Measurements from ENCODE around the gene CACNA1A.

Gene CACNA1A

DNA sequence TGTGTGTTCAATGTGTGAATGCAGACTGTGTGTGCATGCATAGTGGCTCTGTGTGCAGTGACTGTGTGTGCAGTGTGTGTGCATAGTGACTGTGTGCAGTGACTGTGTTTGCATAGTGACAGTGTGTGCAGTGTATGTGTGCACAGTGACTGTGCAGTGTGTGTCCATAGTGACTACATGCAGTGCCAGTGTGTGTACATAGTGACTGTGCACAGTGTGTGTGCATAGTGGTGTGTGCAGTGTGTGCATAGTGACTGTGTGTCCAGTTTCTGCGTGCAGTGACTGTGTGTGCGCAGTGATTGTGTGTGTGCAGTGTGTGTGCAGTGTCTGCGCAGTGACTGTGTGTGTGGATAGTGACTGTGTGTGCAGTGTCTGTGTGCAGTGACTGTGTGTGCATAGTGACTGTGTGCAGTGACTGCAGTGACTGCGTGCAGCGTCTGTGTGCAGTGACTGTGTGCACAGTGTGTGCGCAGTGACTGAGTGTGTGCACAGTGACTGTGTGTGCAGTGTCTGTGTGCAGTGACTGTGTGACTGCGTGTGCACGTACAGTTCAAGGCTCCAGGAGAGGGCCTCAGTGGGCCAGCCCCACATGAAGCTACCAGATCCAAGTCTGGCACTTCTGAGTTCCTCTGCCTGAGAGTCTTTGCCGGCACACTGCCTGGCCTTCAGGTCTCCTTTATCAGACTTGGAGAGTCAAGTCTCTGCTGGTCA lies 265.8 kb downstream of the CACNA1A start:
- no peak overlapping the region for H2BK12ac ChIP-seq (ENCODE audit: low read length in 2 of 2)
- no peak overlapping the region for H2AFZ ChIP-seq (ENCODE audit: low read depth, low read length)
- no peak overlapping the region for H3K23ac ChIP-seq (ENCODE audit: low read length in 2 of 2)
- H3K4me2 ChIP-seq (ENCODE audit: low read length, poor library complexity, severe bottlenecking), result no peak overlapping the region
- H3K14ac ChIP-seq (ENCODE audit: low read length in 2 of 2), result peak overlapping the region in 1 of 2 experiments; percentile 92
- H3K4ac ChIP-seq (ENCODE audit: low read depth in 1 of 2, low read length in 2 of 2), result no peak overlapping the region
- no peaks in the 10 kb centered on the region for H3K79me1 ChIP-seq (replicated peaks; ENCODE audit: low read length, poor library complexity, severe bottlenecking)
- peaks cover 0 to 10% of the 10 kb centered on the region in 2 experiments for H3K36me3 ChIP-seq (ENCODE audit: control insufficient read depth in 1 of 2, insufficient read depth in 2 of 2, low read depth in 1 of 2, low read length in 2 of 2)
- H2BK5ac ChIP-seq (ENCODE audit: low read depth, low read length, poor library complexity, severe bottlenecking), result no peak overlapping the region
- H2BK15ac ChIP-seq (ENCODE audit: low read depth, poor library complexity, severe bottlenecking), result no peak overlapping the region
- H3K9me3 ChIP-seq (ENCODE audit: control insufficient read depth, low read length), result peaks cover 9% of the 10 kb centered on the region
- no peak overlapping the region for H2BK120ac ChIP-seq (ENCODE audit: low read depth, low read length)
- H3K4me1 ChIP-seq (ENCODE audit: control insufficient read depth, insufficient read depth, low read depth, low read length), result peaks cover 3% of the 10 kb centered on the region
- no peak for DNase-seq
- no peak overlapping the region for H3K18ac ChIP-seq (ENCODE audit: low read depth in 1 of 2, low read length in 2 of 2)
- H3K9ac ChIP-seq (ENCODE audit: low read length), result no peak overlapping the region
- H4K91ac ChIP-seq (ENCODE audit: low read length), result peak overlapping the region; percentile 16
- peaks cover 0 to 8% of the 10 kb centered on the region in 2 experiments for H3K27me3 ChIP-seq (ENCODE audit: control insufficient read depth in 1 of 2, insufficient read depth in 1 of 2, low read length in 2 of 2)
- H3K27ac ChIP-seq (ENCODE audit: low read length, poor library complexity, severe bottlenecking), result no peak overlapping the region
- H4K8ac ChIP-seq (ENCODE audit: low read length), result no peak overlapping the region
- 86% methylated on average over 9 of the region's 9 CpGs for WGBS
- H3K4me3 ChIP-seq (ENCODE audit: insufficient read depth in 1 of 2, low read depth in 1 of 2, low read length in 2 of 2), result no peak overlapping the region
- H2AK5ac ChIP-seq (ENCODE audit: low read length, severe bottlenecking), result no peak overlapping the region

DNA sequence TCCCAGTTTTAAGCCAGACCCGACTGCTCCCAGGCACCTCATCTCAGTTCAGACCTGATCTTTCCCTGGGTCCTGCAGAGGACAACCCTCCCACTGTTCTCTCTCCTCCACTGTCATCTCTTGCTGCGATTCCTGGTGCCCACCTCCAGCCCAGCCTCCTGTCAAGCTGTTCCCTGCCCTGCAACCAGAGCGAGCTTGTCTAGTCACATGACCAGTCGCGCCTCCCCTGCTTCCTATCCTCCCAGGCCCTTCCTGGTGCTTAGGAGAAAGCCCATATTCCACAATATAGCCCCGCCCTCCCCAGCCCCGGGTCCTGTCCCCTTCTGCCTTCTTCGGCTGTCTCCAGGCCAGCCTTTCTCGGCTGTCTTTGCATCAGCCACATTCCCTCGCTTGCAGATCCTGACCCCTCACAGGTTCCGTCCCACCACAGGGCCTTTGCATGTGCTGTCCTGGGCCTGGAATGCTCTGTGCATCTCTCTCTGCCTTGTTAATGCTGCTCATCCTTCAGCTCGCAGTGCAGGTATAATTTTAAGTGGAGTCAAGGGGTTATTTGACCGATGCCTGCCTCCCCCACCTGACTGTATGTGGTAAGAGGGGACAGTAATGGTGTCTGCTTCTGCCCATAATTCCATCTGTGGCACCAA lies 267.3 kb downstream of the CACNA1A start:
- no peak overlapping the region for H4K91ac ChIP-seq (ENCODE audit: low read length)
- no peak overlapping the region for H3K4ac ChIP-seq (ENCODE audit: low read depth in 1 of 2, low read length in 2 of 2)
- no peak overlapping the region for H3K23ac ChIP-seq (ENCODE audit: low read length in 2 of 2)
- no peak for DNase-seq
- H3K9me3 ChIP-seq (ENCODE audit: control insufficient read depth, low read length), result peaks cover 10% of the 10 kb centered on the region
- no peak overlapping the region for H3K14ac ChIP-seq (ENCODE audit: low read length in 2 of 2)
- H2BK5ac ChIP-seq (ENCODE audit: low read depth, low read length, poor library complexity, severe bottlenecking), result no peak overlapping the region
- H3K4me3 ChIP-seq (ENCODE audit: insufficient read depth in 1 of 2, low read depth in 1 of 2, low read length in 2 of 2), result no peak overlapping the region
- no peak overlapping the region for H2BK120ac ChIP-seq (ENCODE audit: low read depth, low read length)
- no peak overlapping the region for H3K18ac ChIP-seq (ENCODE audit: low read depth in 1 of 2, low read length in 2 of 2)
- no peak overlapping the region for H3K27ac ChIP-seq (ENCODE audit: low read length, poor library complexity, severe bottlenecking)
- H2BK15ac ChIP-seq (ENCODE audit: low read depth, poor library complexity, severe bottlenecking), result no peak overlapping the region
- peaks cover 3% of the 10 kb centered on the region for H3K4me1 ChIP-seq (ENCODE audit: control insufficient read depth, insufficient read depth, low read depth, low read length)
- no peaks in the 10 kb centered on the region for H3K79me1 ChIP-seq (replicated peaks; ENCODE audit: low read length, poor library complexity, severe bottlenecking)
- no peak overlapping the region for H2AK5ac ChIP-seq (ENCODE audit: low read length, severe bottlenecking)
- H2BK12ac ChIP-seq (ENCODE audit: low read length in 2 of 2), result no peak overlapping the region
- H3K27me3 ChIP-seq (ENCODE audit: control insufficient read depth in 1 of 2, insufficient read depth in 1 of 2, low read length in 2 of 2), result peaks cover 0 to 8% of the 10 kb centered on the region in 2 experiments
- no peak overlapping the region for H4K8ac ChIP-seq (ENCODE audit: low read length)
- H2AFZ ChIP-seq (ENCODE audit: low read depth, low read length), result no peak overlapping the region
- H3K9ac ChIP-seq (ENCODE audit: low read length), result no peak overlapping the region
- WGBS, result 87% methylated on average over 13 of the region's 13 CpGs
- H3K36me3 ChIP-seq (ENCODE audit: control insufficient read depth in 1 of 2, insufficient read depth in 2 of 2, low read depth in 1 of 2, low read length in 2 of 2), result peaks cover 0 to 19% of the 10 kb centered on the region in 2 experiments
- H3K4me2 ChIP-seq (ENCODE audit: low read length, poor library complexity, severe bottlenecking), result no peak overlapping the region

DNA sequence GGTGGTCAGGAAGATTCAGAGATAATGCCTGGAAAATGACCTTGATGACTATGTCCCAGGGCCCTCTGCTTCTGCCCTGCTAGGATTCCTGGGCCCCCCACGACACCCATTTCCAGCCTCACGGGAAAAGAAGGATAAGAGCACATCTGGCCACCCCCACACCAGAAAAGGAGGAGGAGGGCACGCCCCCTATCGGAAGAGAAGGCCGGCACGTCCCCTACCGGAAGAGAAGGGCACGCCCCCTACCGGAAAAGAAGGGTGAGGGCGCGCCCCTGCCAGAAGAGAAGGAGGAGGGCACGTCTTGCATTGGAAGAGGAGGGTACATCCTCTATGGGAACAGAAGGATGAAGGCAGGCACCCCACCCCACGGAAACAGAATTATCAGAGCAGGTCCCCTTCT lies 271.8 kb downstream of the CACNA1A start:
- WGBS, result 13% methylated on average over 11 of the region's 13 CpGs

DNA sequence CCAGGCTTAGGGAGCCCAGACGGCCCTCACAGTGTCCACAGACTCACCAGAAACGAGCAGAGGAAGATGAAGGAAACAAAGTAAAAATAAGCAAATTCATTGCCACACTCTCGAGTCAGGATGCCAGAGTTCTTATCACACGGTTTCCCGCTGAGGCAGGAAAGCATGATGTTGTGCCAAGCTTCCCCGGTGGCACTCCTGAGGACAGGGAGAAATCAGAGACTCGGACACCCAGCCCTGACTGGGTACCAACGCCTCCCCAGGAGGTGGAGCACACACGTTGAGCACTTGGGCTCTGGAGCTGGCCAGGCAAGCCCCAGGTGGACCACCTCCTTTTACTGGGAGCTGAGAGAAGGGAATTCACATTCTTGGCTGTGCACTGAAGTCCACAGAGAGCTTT lies 274.6 kb downstream of the CACNA1A start:
- WGBS, result 65% methylated on average over 9 of the region's 9 CpGs
- Histone ChIP-seq H2BK120ac (ENCODE audit: low read depth, low read length) (no peak overlapping the region), H3K9me3 (ENCODE audit: control insufficient read depth, low read length) (peaks cover 10% of the 10 kb centered on the region), H2AK5ac (ENCODE audit: low read length, severe bottlenecking) (no peak overlapping the region), H3K27ac (ENCODE audit: low read length, poor library complexity, severe bottlenecking) (no peak overlapping the region), H2BK5ac (ENCODE audit: low read depth, low read length, poor library complexity, severe bottlenecking) (no peak overlapping the region), H3K79me1 (replicated peaks; ENCODE audit: low read length, poor library complexity, severe bottlenecking) (no peaks in the 10 kb centered on the region), H4K91ac (ENCODE audit: low read length) (no peak overlapping the region), H3K9ac (ENCODE audit: low read length) (no peak overlapping the region), H2AFZ (ENCODE audit: low read depth, low read length) (no peak overlapping the region), H3K4me2 (ENCODE audit: low read length, poor library complexity, severe bottlenecking) (no peak overlapping the region), H3K4me3 (ENCODE audit: insufficient read depth in 1 of 2, low read depth in 1 of 2, low read length in 2 of 2) (no peak overlapping the region), H3K27me3 (ENCODE audit: control insufficient read depth in 1 of 2, insufficient read depth in 1 of 2, low read length in 2 of 2) (peaks cover 0 to 15% of the 10 kb centered on the region in 2 experiments), H2BK12ac (ENCODE audit: low read length in 2 of 2) (no peak overlapping the region), H2BK15ac (ENCODE audit: low read depth, poor library complexity, severe bottlenecking) (no peak overlapping the region), H3K4ac (ENCODE audit: low read depth in 1 of 2, low read length in 2 of 2) (no peak overlapping the region), H3K4me1 (ENCODE audit: control insufficient read depth, insufficient read depth, low read depth, low read length) (no peaks in the 10 kb centered on the region), H3K14ac (ENCODE audit: low read length in 2 of 2) (no peak overlapping the region), H4K8ac (ENCODE audit: low read length) (no peak overlapping the region), H3K23ac (ENCODE audit: low read length in 2 of 2) (no peak overlapping the region), H3K18ac (ENCODE audit: low read depth in 1 of 2, low read length in 2 of 2) (no peak overlapping the region), H3K36me3 (ENCODE audit: control insufficient read depth in 1 of 2, insufficient read depth in 2 of 2, low read depth in 1 of 2, low read length in 2 of 2) (peaks cover 0 to 29% of the 10 kb centered on the region in 2 experiments)
- no peak for DNase-seq

More for the DNA sequence above, 271.8 kb downstream of the CACNA1A start:
- H3K36me3 ChIP-seq (ENCODE audit: control insufficient read depth in 1 of 2, insufficient read depth in 2 of 2, low read depth in 1 of 2, low read length in 2 of 2), result peaks cover 0 to 26% of the 10 kb centered on the region in 2 experiments
- no peaks in the 10 kb centered on the region for H3K79me1 ChIP-seq (replicated peaks; ENCODE audit: low read length, poor library complexity, severe bottlenecking)
- no peak overlapping the region for H2BK12ac ChIP-seq (ENCODE audit: low read length in 2 of 2)
- H3K4me1 ChIP-seq (ENCODE audit: control insufficient read depth, insufficient read depth, low read depth, low read length), result no peaks in the 10 kb centered on the region
- no peak overlapping the region for H2BK120ac ChIP-seq (ENCODE audit: low read depth, low read length)
- no peak overlapping the region for H4K8ac ChIP-seq (ENCODE audit: low read length)
- H4K91ac ChIP-seq (ENCODE audit: low read length), result no peak overlapping the region
- peak overlapping the region; percentile 36 for H2AFZ ChIP-seq (ENCODE audit: low read depth, low read length)
- H2BK15ac ChIP-seq (ENCODE audit: low read depth, poor library complexity, severe bottlenecking), result no peak overlapping the region
- no peak overlapping the region for H3K9ac ChIP-seq (ENCODE audit: low read length)
- H3K4me3 ChIP-seq (ENCODE audit: insufficient read depth in 1 of 2, low read depth in 1 of 2, low read length in 2 of 2), result no peak overlapping the region
- no peak overlapping the region for H3K4me2 ChIP-seq (ENCODE audit: low read length, poor library complexity, severe bottlenecking)
- peaks cover 0 to 14% of the 10 kb centered on the region in 2 experiments for H3K27me3 ChIP-seq (ENCODE audit: control insufficient read depth in 1 of 2, insufficient read depth in 1 of 2, low read length in 2 of 2)
- no peak overlapping the region for H3K18ac ChIP-seq (ENCODE audit: low read depth in 1 of 2, low read length in 2 of 2)
- H2AK5ac ChIP-seq (ENCODE audit: low read length, severe bottlenecking), result no peak overlapping the region
- no peak overlapping the region for H3K4ac ChIP-seq (ENCODE audit: low read depth in 1 of 2, low read length in 2 of 2)
- no peak overlapping the region for H3K27ac ChIP-seq (ENCODE audit: low read length, poor library complexity, severe bottlenecking)
- peaks cover 10% of the 10 kb centered on the region for H3K9me3 ChIP-seq (ENCODE audit: control insufficient read depth, low read length)
- no peak overlapping the region for H3K14ac ChIP-seq (ENCODE audit: low read length in 2 of 2)
- DNase-seq, result peak; percentile 10
- H2BK5ac ChIP-seq (ENCODE audit: low read depth, low read length, poor library complexity, severe bottlenecking), result no peak overlapping the region
- H3K23ac ChIP-seq (ENCODE audit: low read length in 2 of 2), result no peak overlapping the region

Data from mesenchymal stem cell (in vitro differentiated cells and primary cell).